Mucosa of rectum (tissue), 2 donors: Measurements from ENCODE around the gene ELMOD1.

Experiments
- H3K27ac ChIP-seq, 2 donors: one replicate each; pipeline ENCODE4 v1.7.0; 2013; ENCODE audit warnings: inconsistent platforms in 2 of 2, low read depth in 2 of 2, low read length in 2 of 2
- H3K27me3 ChIP-seq, 2 donors: one replicate each; pipeline ENCODE4 v1.7.0; 2013; ENCODE audit warnings: low read length in 2 of 2; ENCODE audit not compliant: control insufficient read depth in 2 of 2, insufficient read depth in 2 of 2
- H3K36me3 ChIP-seq, 2 donors: one replicate each; pipeline ENCODE4 v1.7.0; 2013; ENCODE audit warnings: low read length in 2 of 2; ENCODE audit not compliant: control insufficient read depth in 2 of 2, insufficient read depth in 2 of 2
- H3K4me1 ChIP-seq, 2 donors: one replicate each; pipeline ENCODE4 v1.7.0; 2013; ENCODE audit warnings: low read length in 2 of 2, mild to moderate bottlenecking in 1 of 2; ENCODE audit not compliant: control insufficient read depth in 2 of 2, insufficient read depth in 2 of 2
- H3K4me3 ChIP-seq, 2 donors: one replicate each; pipeline ENCODE4 v1.7.0; 2013; ENCODE audit warnings: low read length in 2 of 2
- H3K9ac ChIP-seq, 2 donors: one replicate each; pipeline ENCODE4 v1.7.0; 2013; ENCODE audit warnings: low read length in 2 of 2, low read depth in 1 of 2, mild to moderate bottlenecking in 1 of 2
- H3K9me3 ChIP-seq, 2 donors: one replicate each; pipeline ENCODE4 v1.7.0; 2013; ENCODE audit warnings: low read length in 2 of 2; ENCODE audit not compliant: control insufficient read depth in 2 of 2
- donor health status: healthy.
- donor health status: Normal muscosa, but diverticular disease.

ELMOD1 gene

GRCh38 chr11:107713009-107713408, 122.1 kb downstream of the ELMOD1 start:
- no peaks in the 10 kb centered on the region for H3K9me3 ChIP-seq
- no peak overlapping the region for H3K4me3 ChIP-seq
- no peaks in the 10 kb centered on the region for H3K4me1 ChIP-seq
- H3K27me3 ChIP-seq: peaks cover 0 to 3% of the 10 kb centered on the region in 2 donors
- H3K27ac ChIP-seq: no peak overlapping the region
- H3K36me3 ChIP-seq: no peaks in the 10 kb centered on the region
- H3K9ac ChIP-seq: no peak overlapping the region
